Activated CD8-positive, alpha-beta T cell treated with anti-CD3 and anti-CD28 coated beads, Interleukin-2, amount 10 ng/mL, durations not matched to agents 7 days and 5 days (primary cell): ENCODE results near the gene EHBP1. TPM values are rescaled to one million over a fixed set of nuclear protein-coding genes. Genes with fewer than 3 reads are reported as not detected.
A peak's percentile ranks its signal among the peaks of the same experiment; 100 is the strongest.

ENCODE experiments used
- ATAC-seq: fragments of 150-1000 bp; cut with Tn5 transposase; one replicate; pipeline ENCODE4 v1.10.0; 2021; ENCODE audit warnings: moderate library complexity
- CTCF ChIA-PET: fragments of 350-600 bp; sonication (Branson Sonifier 250); formaldehyde crosslinking; loops from one replicate; lab custom pipeline; 2021; ENCODE audit warnings: antibody characterized with exemption; lab: Charles Lee
- POLR2A ChIA-PET: fragments of 350-600 bp; sonication (Branson Sonifier 250); formaldehyde crosslinking; loops from one replicate; lab custom pipeline; 2021; ENCODE audit warnings: antibody characterized with exemption; lab: Charles Lee
- DNase-seq: peaks from one replicate; pipeline ENCODE4 v3.0.0-alpha.2; 2020
- H3K27ac Mint-ChIP-seq: one replicate; pipeline ENCODE4 v1.8.0; 2021; ENCODE audit warnings: mild to moderate bottlenecking, mixed read lengths
- H3K27me3 Mint-ChIP-seq: one replicate; pipeline ENCODE4 v1.8.0; 2021; ENCODE audit warnings: low read depth, mixed read lengths
- H3K36me3 Mint-ChIP-seq: one replicate; pipeline ENCODE4 v1.8.0; 2021; ENCODE audit warnings: low read depth, mixed read lengths
- H3K4me1 Mint-ChIP-seq: one replicate; pipeline ENCODE4 v1.8.0; 2021; ENCODE audit warnings: low read depth, mixed read lengths
- H3K4me3 Mint-ChIP-seq: one replicate; pipeline ENCODE4 v1.8.0; 2021; ENCODE audit warnings: mild to moderate bottlenecking, mixed read lengths
- H3K9me3 Mint-ChIP-seq: one replicate; pipeline ENCODE4 v1.8.0; 2022; ENCODE audit warnings: mixed read lengths; ENCODE audit not compliant: insufficient read depth
- total RNA-seq, 2 experiments: library from RNA; stranded (reverse); gene quantifications; one replicate each; pipeline ENCODE4 v1.2.3, GENCODE V29; 2021

EHBP1 gene
- total RNA-seq, 2 experiments from 2014 or later = 23.4 to 26.3 TPM

DNA sequence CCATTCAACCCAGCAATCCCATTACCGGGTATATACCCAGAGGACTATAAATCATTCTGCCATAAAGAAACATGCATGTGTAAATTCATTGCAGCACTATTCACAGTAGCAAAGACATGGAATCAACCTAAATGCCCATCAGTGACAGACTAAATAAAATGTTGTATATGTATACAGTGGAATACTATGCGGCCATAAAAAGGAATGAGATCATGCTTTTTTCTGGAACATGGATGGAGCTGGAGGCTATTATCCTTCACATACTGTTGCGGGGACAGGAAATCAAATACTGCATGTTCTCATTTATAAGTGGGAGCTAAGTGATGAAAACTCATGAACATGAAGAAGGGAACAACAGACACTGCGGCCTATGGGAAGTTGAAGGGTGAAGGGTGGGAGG lies 65.1 kb downstream of the EHBP1 start:
- H3K4me1 Mint-ChIP-seq = no peaks in the 10 kb centered on the region
- H3K36me3 Mint-ChIP-seq = no peaks in the 10 kb centered on the region
- no peak for ATAC-seq
- no peak overlapping the region for H3K4me3 Mint-ChIP-seq
- H3K27ac Mint-ChIP-seq = no peak overlapping the region
- no peak for DNase-seq
- ChIA-PET CTCF (interaction anchor here (1.6 to 1.7 kb wide), 2 partner anchors 313 to 314 kb away, joined by 5 to 6 read pairs; no protein-coding TSS in a partner anchor), POLR2A (no interaction called here)
- H3K9me3 Mint-ChIP-seq = no peaks in the 10 kb centered on the region
- no peaks in the 10 kb centered on the region for H3K27me3 Mint-ChIP-seq

DNA sequence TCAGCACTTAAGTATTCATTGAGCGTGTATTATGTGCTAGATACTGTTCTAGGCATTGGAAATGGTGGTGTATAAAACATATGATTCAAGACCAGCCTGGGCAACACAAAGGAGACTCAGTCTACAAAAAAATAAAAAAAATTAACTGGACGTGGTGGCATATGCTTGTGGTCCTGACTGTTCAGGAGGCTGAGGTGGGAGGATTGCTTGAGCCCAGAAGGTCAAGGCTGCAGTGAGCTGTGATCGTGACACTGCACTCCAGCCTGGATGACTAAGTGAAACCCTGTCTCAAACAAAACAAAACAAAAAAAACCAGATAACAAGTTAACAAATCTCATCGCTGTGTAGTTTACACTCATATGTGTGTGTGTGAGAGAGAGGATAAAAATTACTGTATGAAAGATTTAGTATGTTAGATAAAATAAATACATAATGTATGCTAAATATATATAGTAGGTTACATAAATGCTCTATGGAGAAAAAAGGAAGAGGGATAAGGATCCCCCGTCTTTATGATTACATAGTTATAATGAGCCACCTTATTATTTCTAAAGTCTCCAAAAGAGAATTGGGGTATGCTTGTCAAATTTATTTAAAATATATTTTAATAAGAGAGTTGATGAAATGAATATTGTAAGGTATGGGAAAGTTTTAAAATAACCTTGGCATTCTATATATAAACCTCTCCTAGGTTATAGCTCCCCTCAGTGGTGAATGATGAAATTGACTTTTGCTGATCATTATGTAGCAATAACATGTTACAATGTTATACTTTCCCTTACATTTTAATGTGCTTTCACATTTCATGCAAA lies 69.2 kb downstream of the EHBP1 start:
- POLR2A ChIA-PET = no interaction called here
- ATAC-seq = peak; percentile 51

DNA sequence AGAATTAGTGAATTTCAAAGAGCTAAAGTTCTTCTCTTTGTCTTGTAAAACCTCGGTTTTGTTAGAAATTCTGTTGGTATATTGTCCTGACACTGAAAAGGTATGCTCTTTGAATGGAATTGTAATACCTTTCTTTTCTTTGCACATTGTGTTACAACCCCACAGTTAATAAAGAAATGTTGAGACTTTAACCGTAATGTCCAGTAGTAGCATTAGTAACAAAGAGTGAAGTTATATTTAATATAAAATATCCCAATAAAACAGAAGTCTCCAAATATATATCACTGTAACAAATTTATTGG lies 69.8 kb downstream of the EHBP1 start:
- DNase-seq = no peak
- ATAC-seq = no peak
- Mint-ChIP-seq H3K4me1 (no peaks in the 10 kb centered on the region), H3K36me3 (no peaks in the 10 kb centered on the region), H3K9me3 (no peaks in the 10 kb centered on the region), H3K27me3 (no peaks in the 10 kb centered on the region), H3K4me3 (no peak overlapping the region), H3K27ac (no peak overlapping the region)
- CTCF ChIA-PET = interaction anchor here (0.6 to 5.6 kb wide), 17 partner anchors 9 to 862 kb away, joined by 3 to 83 read pairs (median 4); partner anchors contain the start of genes EHBP1 and TMEM17
- POLR2A ChIA-PET = no interaction called here

More for the DNA sequence above, 69.2 kb downstream of the EHBP1 start:
- no peak for DNase-seq
- no peak overlapping the region for H3K27ac Mint-ChIP-seq
- H3K4me1 Mint-ChIP-seq = no peaks in the 10 kb centered on the region
- no peak overlapping the region for H3K4me3 Mint-ChIP-seq
- no peaks in the 10 kb centered on the region for H3K9me3 Mint-ChIP-seq
- H3K36me3 Mint-ChIP-seq = no peaks in the 10 kb centered on the region
- CTCF ChIA-PET = interaction anchor here (0.6 to 5.6 kb wide), 15 partner anchors 17 to 863 kb away, joined by 3 to 83 read pairs (median 4); partner anchors contain the start of genes EHBP1 and TMEM17
- no peaks in the 10 kb centered on the region for H3K27me3 Mint-ChIP-seq

DNA sequence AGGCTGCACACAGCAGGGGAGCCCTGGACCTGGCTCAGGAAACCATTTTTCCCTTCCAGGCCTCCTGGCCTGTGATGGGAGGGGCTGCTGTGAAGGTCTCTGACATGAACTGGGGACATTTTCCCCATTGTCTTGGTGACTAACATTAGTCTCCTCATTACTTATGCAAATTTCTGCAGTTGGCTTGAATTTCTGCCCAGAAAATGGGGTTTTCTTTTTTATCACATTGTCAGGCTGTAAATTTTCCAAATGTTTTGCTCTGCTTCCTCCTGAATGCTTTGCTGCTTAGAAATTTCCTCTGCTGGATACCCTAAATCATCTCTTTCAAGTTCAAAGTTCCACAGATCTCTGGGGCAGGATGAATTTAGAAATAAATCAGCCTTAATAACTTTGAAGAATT lies 78.2 kb downstream of the EHBP1 start:
- POLR2A ChIA-PET = no interaction called here
- H3K27ac Mint-ChIP-seq = no peak overlapping the region
- ATAC-seq = no peak
- H3K4me3 Mint-ChIP-seq = no peak overlapping the region
- peaks cover 3% of the 10 kb centered on the region for H3K36me3 Mint-ChIP-seq
- peaks cover 4% of the 10 kb centered on the region for H3K4me1 Mint-ChIP-seq
- CTCF ChIA-PET = no interaction called here
- no peaks in the 10 kb centered on the region for H3K27me3 Mint-ChIP-seq
- no peaks in the 10 kb centered on the region for H3K9me3 Mint-ChIP-seq
- no peak for DNase-seq

DNA sequence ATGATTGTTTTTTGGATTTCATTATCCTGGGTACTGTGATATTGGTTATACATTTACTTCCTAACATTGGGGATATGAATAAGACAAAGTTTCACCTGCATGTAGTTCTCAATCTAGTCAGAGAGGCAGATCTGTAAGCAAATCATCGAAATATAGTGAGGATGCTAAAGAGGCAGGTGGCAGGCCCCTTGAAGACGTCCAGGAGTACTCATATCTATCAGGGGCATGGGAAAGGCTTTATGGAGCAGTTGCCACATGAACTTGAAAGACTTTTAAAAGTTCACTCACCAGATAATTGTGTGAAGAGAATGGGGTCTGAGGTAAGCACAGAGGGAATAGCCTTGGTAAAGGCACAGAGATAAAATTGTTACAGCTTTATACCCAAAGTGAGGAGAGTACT lies 78.8 kb downstream of the EHBP1 start:
- CTCF ChIA-PET = interaction anchor here (1.2 kb wide), 1 partner anchor 9 kb away, joined by 3 read pairs; no protein-coding TSS in a partner anchor
- POLR2A ChIA-PET = no interaction called here

GRCh38 chr2:62785216-62785615 lies 79.7 kb downstream of the EHBP1 start:
- peaks cover 4% of the 10 kb centered on the region for H3K4me1 Mint-ChIP-seq
- POLR2A ChIA-PET = no interaction called here
- no peaks in the 10 kb centered on the region for H3K9me3 Mint-ChIP-seq
- peaks cover 3% of the 10 kb centered on the region for H3K36me3 Mint-ChIP-seq
- no peak for DNase-seq
- no peak for ATAC-seq
- no peaks in the 10 kb centered on the region for H3K27me3 Mint-ChIP-seq
- H3K4me3 Mint-ChIP-seq = no peak overlapping the region
- CTCF ChIA-PET = interaction anchor here (1.2 kb wide), 1 partner anchor 10 kb away, joined by 3 read pairs; no protein-coding TSS in a partner anchor
- no peak overlapping the region for H3K27ac Mint-ChIP-seq

More for the DNA sequence above, 78.8 kb downstream of the EHBP1 start:
- Mint-ChIP-seq H3K4me3 (no peak overlapping the region), H3K27me3 (no peaks in the 10 kb centered on the region), H3K9me3 (no peaks in the 10 kb centered on the region), H3K27ac (no peak overlapping the region), H3K36me3 (peaks cover 3% of the 10 kb centered on the region), H3K4me1 (peaks cover 4% of the 10 kb centered on the region)
- no peak for ATAC-seq
- no peak for DNase-seq

- Mint-ChIP-seq H3K4me1 (peaks cover 4% of the 10 kb centered on the region), H3K27ac (no peak overlapping the region), H3K9me3 (no peaks in the 10 kb centered on the region), H3K27me3 (no peaks in the 10 kb centered on the region), H3K36me3 (peaks cover 3% of the 10 kb centered on the region), H3K4me3 (no peak overlapping the region)
- ATAC-seq = no peak
- POLR2A ChIA-PET = no interaction called here
- CTCF ChIA-PET = interaction anchor here (1.3 to 2.2 kb wide), 2 partner anchors 8 to 639 kb away, joined by 3 to 8 read pairs; no protein-coding TSS in a partner anchor
- no peak for DNase-seq
Measured at GRCh38 chr2:62785810-62786597, 80.5 kb downstream of the EHBP1 start.

DNA sequence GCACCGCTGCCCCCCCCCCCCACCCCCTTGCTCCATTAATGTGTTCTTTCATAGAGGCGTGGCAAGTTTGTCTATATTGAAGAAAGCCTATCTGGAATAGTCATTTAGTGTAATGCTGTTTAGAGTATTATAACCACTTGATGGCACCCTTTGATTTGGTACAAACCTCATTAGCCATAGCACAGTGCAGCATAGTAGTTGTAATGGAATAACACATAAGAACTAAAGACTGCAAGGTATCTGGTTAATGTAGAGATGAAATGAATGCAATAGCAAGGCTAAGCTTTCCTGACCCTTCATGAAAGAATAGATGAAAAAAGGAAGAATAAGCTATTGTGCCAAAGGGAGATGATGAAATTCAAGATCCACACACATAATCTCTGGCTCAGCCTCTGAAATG lies 81.9 kb downstream of the EHBP1 start:
- Mint-ChIP-seq H3K27me3 (no peaks in the 10 kb centered on the region), H3K4me3 (no peak overlapping the region), H3K4me1 (peaks cover 4% of the 10 kb centered on the region), H3K9me3 (no peaks in the 10 kb centered on the region), H3K27ac (no peak overlapping the region), H3K36me3 (peaks cover 3% of the 10 kb centered on the region)
- DNase-seq = no peak
- ChIA-PET POLR2A (no interaction called here), CTCF (interaction anchor here (0.7 to 2.2 kb wide), 15 partner anchors 9 to 1074 kb away, joined by 3 to 8 read pairs (median 4); no protein-coding TSS in a partner anchor)
- ATAC-seq = peak; percentile 55

GRCh38 chr2:62789518-62789917 lies 84.0 kb downstream of the EHBP1 start:
- Mint-ChIP-seq H3K4me3 (no peak overlapping the region), H3K4me1 (peaks cover 4% of the 10 kb centered on the region), H3K36me3 (no peaks in the 10 kb centered on the region), H3K9me3 (no peaks in the 10 kb centered on the region), H3K27me3 (no peaks in the 10 kb centered on the region), H3K27ac (no peak overlapping the region)
- ChIA-PET POLR2A (no interaction called here), CTCF (no interaction called here)
- ATAC-seq (no peak), DNase-seq (no peak)

DNA sequence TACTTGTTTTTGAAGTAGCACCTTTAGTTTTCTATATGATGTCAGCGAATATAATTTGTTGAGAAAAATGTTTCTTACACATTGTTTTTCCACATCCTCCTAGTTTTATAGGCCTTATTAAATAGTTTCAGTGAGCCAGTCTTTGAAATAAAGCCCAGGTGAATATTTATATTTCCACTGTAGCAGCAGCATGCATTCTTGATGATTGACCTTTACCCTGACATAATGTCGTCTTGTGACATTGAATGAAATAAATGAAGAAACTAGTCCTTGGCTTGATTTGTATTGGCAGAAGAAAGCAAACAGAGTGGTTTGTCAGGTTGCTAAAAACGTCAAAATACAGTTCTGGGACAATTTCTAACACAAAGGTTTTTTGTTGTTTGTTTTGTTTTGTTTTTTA lies 84.4 kb downstream of the EHBP1 start:
- no peaks in the 10 kb centered on the region for H3K9me3 Mint-ChIP-seq
- no peaks in the 10 kb centered on the region for H3K36me3 Mint-ChIP-seq
- no peak overlapping the region for H3K4me3 Mint-ChIP-seq
- POLR2A ChIA-PET = no interaction called here
- no peak for DNase-seq
- CTCF ChIA-PET = no interaction called here
- H3K27ac Mint-ChIP-seq = no peak overlapping the region
- H3K27me3 Mint-ChIP-seq = no peaks in the 10 kb centered on the region
- peaks cover 4% of the 10 kb centered on the region for H3K4me1 Mint-ChIP-seq
- no peak for ATAC-seq

DNA sequence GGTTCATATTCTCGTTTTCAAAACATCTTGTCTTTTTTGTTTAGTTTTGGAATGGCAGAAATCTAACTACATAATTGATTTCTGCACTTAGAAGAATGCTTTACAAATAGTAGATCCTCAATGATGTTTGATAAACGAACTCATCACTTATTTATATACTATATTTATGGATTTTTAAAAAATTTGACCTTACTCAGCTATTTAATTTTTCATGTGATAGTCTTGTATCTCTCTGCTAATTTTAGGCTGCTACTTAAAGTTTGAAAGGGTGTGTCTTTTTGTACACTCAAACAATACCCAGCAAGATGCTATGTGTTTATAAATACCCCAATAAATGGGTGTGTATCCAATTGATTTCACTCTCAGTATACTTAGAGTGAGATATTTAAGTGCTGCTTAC lies 86.9 kb downstream of the EHBP1 start:
- CTCF ChIA-PET = no interaction called here
- ATAC-seq (no peak), DNase-seq (no peak)
- H3K4me1 Mint-ChIP-seq = no peaks in the 10 kb centered on the region
- H3K27ac Mint-ChIP-seq = no peak overlapping the region
- H3K27me3 Mint-ChIP-seq = no peaks in the 10 kb centered on the region
- H3K36me3 Mint-ChIP-seq = no peaks in the 10 kb centered on the region
- no peaks in the 10 kb centered on the region for H3K9me3 Mint-ChIP-seq
- H3K4me3 Mint-ChIP-seq = no peak overlapping the region
- POLR2A ChIA-PET = no interaction called here

DNA sequence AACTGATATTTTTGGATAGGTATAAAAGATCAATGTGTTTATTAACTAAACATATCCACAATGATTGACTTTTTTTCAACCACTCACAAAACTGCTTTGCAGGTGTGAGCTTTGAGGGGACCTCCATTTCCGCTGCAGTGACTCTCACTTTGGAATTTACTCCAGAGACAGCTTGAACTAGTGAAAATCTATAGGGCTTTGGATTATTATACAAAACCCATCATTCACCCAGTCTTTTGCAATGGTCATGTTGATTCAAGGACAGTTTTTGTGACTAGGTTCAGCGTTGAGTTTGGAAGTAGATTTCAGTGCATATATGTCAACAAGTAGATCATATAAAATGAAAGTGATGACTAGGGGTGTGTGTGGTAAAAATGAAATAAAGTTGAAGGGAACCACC lies 87.7 kb downstream of the EHBP1 start:
- Mint-ChIP-seq H3K9me3 (no peaks in the 10 kb centered on the region), H3K4me1 (no peaks in the 10 kb centered on the region), H3K27ac (no peak overlapping the region), H3K36me3 (no peaks in the 10 kb centered on the region), H3K4me3 (no peak overlapping the region), H3K27me3 (no peaks in the 10 kb centered on the region)
- ChIA-PET POLR2A (no interaction called here), CTCF (no interaction called here)
- no peak for DNase-seq
- ATAC-seq = no peak
